COLO829 (cell line): ENCODE results near the gene SLC6A6.

Source experiments
- DNase-seq: peaks from one replicate; pipeline ENCODE4 v3.0.0; 2012; ENCODE audit warnings: low spot score

SLC6A6 gene

GRCh38 chr3:14372587-14372986 is 29.8 kb upstream of the SLC6A6 start:
- DNase-seq = no peak

GRCh38 chr3:14373753-14374376 is 28.5 kb upstream of the SLC6A6 start:
- DNase-seq = no peak

GRCh38 chr3:14374444-14374883 is 27.9 kb upstream of the SLC6A6 start:
- no peak for DNase-seq

DNA sequence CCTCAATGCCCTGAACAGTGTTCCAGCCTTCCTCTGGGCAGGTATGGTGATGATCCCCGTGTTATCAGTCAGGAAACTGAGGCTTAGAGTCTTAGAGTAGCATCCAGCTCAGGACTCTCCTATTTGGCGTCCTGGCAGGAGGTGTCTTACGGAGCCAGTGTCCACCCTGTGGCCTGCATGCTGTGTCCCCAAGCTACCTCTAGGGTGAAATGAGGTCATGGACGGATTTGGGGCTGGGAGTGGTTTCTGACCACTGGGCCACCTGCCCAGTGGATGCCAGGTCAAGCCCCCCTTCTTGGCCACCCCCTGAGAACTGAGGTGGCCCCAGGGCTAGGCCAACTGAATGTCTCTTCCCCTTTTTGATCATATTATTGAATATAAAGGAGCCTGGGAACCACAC is 27.2 kb upstream of the SLC6A6 start:
- no peak for DNase-seq

DNA sequence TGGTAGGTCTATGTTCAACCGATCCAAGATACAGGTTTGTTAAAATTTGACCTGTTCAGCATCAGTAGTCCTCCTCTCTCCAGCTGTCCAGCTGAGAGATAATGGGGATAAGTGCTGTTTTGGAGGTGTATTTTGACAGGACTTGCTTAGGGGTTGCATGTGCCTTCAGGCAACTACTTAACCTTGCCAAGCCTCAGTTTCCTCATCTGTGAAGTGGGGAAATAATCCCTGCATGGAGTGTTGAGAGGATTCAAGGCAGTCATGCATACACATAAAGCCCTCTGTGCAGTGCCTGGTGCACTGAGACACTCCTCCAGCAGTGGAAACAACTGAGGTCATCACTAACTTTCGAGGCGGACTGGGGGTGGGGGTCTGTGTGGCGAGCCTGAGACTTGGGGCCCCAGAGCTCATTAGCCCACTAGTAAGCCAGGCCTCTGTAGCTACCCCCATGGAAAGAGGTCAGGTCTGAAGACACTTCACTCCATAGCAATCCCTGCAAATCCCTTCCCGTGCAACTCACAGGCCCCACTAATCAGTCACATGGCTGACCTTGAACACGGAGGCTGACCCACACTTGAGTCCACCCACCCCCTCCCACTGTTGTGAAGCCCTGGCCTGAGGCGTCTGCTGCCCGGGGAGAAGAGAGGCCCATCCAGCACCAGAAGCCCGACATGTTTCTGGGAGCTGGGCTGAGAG is 25.9 kb upstream of the SLC6A6 start:
- no peak for DNase-seq

GRCh38 chr3:14377044-14377837 is 25.2 kb upstream of the SLC6A6 start:
- DNase-seq = no peak

GRCh38 chr3:14377838-14378169 is 24.6 kb upstream of the SLC6A6 start:
- DNase-seq = no peak

GRCh38 chr3:14378415-14378814 is 24.0 kb upstream of the SLC6A6 start:
- DNase-seq = no peak

DNA sequence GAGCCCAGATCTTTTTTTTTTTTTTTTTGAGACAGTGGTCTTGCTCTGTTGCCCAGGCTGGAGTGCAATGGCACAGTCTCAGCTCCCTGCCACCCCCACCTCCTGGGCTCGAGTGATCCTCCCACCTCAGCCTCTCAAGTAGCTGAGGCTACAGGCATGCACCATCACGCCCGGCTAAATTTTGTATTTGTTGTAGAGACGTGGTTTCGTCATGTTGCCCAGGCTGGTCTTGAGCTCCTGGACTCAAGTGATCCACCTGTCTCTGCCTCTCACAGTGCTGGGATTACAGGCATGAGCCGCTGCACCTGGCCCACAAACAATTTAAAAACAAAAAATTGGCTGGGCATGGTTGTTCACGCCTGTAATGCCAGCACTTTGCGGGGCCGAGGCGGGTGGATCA is 22.6 kb upstream of the SLC6A6 start:
- no peak for DNase-seq

GRCh38 chr3:14386254-14386653 is 16.2 kb upstream of the SLC6A6 start:
- no peak for DNase-seq

DNA sequence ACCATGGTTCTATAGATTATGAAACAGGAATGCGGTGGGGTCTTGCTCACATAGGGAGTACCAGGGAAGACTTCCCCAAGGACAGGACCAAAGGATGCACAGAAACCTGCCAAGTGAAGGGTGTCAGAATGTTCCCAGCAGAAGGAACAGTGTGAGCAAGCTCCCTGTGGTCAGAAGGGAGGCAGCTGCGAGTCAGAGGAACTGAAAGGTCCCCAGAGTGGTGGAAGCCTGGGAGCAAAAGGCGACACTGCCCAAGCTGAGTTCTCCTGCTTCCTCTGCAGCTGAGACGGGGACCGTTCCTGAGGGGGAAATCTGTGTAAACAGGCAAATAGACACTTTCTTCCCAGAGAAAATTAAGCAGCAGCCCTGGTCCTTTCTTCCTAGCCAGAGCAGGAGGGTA is 14.2 kb upstream of the SLC6A6 start:
- no peak for DNase-seq

DNA sequence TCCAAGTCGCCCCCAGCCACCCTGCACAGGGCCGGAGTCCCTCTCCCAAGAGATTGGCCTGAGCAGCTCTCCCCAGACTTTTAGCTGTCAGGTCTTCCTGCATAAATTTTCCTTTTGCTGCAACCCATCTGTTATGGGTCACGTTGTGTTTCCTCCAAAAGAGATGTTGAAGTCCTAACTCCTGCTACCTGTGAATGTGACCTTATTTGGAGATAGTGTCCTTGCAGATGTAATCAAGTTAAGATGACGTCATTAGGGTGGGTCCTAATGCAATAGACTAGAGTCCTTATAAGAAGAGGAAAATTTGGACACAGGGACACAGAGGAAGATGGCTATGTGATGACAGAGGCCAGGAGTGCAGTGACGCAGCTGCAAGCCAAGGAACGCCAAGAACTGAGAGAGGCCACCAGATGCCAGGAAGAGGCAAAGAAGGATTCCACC is 13.2 kb upstream of the SLC6A6 start:
- no peak for DNase-seq

GRCh38 chr3:14389716-14390115 is 12.7 kb upstream of the SLC6A6 start:
- no peak for DNase-seq

- peak; percentile 28 for DNase-seq
These were observed 11.4 kb upstream of the SLC6A6 start for GRCh38 chr3:14391033-14391432.

- DNase-seq = no peak
These were observed 10.2 kb upstream of the SLC6A6 start for GRCh38 chr3:14392231-14392630.

DNA sequence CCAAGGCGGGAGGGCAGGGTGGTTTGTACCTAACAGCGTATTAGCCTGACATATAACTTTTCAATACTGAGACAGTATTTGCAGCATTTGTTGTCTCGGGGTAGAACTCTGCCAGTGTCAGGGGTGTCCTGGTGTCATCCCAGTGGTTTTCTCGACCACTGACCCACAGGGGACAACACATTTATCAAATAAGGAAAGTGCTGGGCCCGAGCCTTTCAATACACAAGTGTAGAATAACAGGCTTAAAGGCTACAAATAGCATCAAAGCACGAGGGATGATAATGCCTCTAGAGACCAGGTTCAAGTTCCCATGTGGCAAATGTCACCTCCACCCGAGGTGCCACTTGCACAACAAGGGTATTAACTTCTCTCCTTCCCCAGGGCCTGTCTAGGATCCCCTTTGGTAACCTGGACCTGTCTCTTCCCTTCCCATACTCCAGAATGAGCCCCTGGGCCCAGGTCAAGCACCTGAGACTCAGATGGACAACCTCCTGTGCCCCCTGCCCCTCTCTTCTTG is 9.5 kb upstream of the SLC6A6 start:
- DNase-seq = no peak

GRCh38 chr3:14393440-14394106 is 8.8 kb upstream of the SLC6A6 start:
- DNase-seq = no peak

- no peak for DNase-seq
These were observed 6.2 kb upstream of the SLC6A6 start for GRCh38 chr3:14396031-14396692.

DNA sequence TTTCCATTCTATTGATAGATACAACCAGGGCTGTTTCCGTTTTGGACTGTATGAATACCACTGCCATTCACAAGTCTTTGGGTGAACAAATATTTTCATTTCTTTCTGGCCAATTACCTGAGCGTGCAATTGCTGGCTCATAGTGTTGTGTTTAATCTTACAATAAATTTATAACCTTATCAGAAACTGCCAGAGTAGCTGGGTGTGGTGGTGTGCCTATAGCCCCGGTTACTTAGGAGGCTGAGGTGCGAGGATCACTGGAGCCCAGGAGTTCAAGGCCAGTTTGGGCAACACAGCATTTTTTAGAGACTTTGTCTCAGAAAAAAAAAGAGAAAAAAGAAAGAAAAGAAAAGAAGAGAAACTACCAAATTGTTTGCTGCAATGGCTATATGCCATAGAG is 5.4 kb upstream of the SLC6A6 start:
- no peak for DNase-seq

DNA sequence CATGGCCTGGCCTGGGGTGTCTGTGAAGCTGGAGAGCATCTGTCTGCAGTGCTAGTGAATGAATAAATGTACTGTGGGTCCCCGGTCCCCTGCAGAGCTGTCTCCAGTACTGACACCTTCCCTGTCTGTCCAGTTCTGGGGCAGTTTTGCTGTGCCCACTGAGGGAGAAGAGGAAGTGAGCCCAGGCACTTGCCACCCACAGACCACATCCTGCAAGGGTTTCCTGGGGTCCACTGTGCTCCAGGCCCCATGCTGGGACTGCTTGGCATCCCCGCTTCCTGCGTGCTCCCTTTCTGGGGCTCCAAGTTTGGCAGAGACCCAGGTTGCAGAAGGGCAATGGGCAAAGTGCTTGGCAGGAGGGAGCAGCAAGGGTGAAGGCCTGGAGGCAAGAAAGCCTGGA is 4.9 kb upstream of the SLC6A6 start:
- no peak for DNase-seq

DNA sequence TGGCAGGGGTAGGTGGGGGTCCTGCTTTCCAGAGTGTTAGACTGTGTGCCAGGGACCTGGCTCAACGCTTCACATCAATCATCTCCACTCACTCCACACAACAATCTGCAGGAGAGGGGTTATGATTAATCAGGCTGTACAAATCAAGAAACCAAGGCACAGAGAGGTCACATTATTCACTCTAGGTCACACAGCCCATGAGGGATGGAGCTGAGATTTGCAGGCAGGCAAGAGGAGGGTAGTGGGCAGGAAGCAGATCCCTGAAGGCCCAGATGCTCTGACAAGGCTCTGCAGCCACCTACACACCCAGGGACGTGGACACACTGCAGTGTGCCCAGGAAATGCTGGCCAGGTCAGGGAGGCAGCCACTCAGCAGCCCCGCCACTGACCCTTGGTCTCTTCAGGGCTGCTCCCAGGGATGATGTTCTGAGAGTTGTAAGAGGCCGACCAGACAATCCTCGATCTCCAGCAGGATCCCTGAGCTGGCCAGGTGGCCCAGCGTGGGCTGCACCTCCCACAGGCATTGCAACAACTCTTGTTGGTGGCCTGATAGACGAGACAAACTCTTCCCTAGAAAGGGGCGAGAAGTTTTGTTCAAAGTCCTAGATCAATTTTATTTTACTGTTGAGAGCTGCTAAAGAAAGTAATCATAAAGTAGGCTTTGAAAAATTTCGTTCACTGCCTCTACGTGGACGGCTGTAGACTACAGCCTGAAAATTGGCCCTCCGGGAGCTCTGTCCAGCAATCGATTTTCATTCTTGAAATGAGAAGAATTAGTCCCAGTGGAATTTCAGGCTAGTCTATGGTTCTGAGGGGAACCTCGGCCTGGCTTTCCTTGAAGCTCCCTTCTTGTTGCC is 4.2 kb upstream of the SLC6A6 start:
- no peak for DNase-seq
